GM18508 (cell line): ENCODE data around the gene CBLIF.
"Not testable (repeated sequence)": the region's sequence is repeated elsewhere in the genome, so short reads cannot be mapped to it uniquely, and the experiment has no call there.

ENCODE experiments used
- ATAC-seq: cut with Tn5 transposase; IDR thresholded peaks from one replicate; pipeline ENCODE4 v1.9.1; 2021; ENCODE audit warnings: moderate number of reproducible peaks; ENCODE audit not compliant: insufficient read depth, unreplicated experiment

CBLIF gene

GRCh38 chr11:59801981-59802638 is 43.2 kb downstream of the CBLIF start:
- no peak for ATAC-seq

GRCh38 chr11:59801160-59801706 is 44.1 kb downstream of the CBLIF start:
- ATAC-seq, result no peak

GRCh38 chr11:59800390-59801025 is 44.8 kb downstream of the CBLIF start:
- ATAC-seq, result no peak

- no peak for ATAC-seq
Observed at GRCh38 chr11:59794417-59794816, 50.9 kb downstream of the CBLIF start.

GRCh38 chr11:59792507-59792906 is 52.8 kb downstream of the CBLIF start:
- no peak for ATAC-seq

GRCh38 chr11:59791639-59792038 is 53.7 kb downstream of the CBLIF start:
- no peak for ATAC-seq

GRCh38 chr11:59787816-59788215 is 57.5 kb downstream of the CBLIF start:
- no peak for ATAC-seq

GRCh38 chr11:59787255-59787588 is 58.1 kb downstream of the CBLIF start:
- no peak for ATAC-seq

GRCh38 chr11:59785818-59786217 is 59.5 kb downstream of the CBLIF start:
- ATAC-seq, result no peak

- ATAC-seq, result not testable (repeated sequence)
Observed at GRCh38 chr11:59784441-59784840, 60.9 kb downstream of the CBLIF start.

GRCh38 chr11:59783632-59784090 is 61.6 kb downstream of the CBLIF start:
- no peak for ATAC-seq

GRCh38 chr11:59782080-59782479 is 63.2 kb downstream of the CBLIF start:
- no peak for ATAC-seq

- ATAC-seq, result no peak
Observed at GRCh38 chr11:59779487-59779886, 65.8 kb downstream of the CBLIF start.
